WI38 (cell line): ENCODE results near the gene NFIC.
"Not testable (repeated sequence)": the region's sequence is repeated elsewhere in the genome, so short reads cannot be mapped to it uniquely, and the experiment has no call there.

Experiments
- H3K4me3 ChIP-seq: 2 replicates; pipeline ENCODE4 v1.5.1; 2011; ENCODE audit warnings: low read depth, mild to moderate bottlenecking, control low read depth, low read length
- CTCF ChIP-seq: IDR thresholded peaks from 2 replicates; pipeline ENCODE4 v1.5.1; 2012; ENCODE audit warnings: low read depth, mild to moderate bottlenecking, control low read depth, low read length

The NFIC gene

GRCh38 chr19:3333020-3333583 lies 33.3 kb upstream of the NFIC start:
- no peak for TF ChIP-seq CTCF

GRCh38 chr19:3333662-3334061 lies 32.7 kb upstream of the NFIC start:
- TF ChIP-seq CTCF = no peak
- H3K4me3 ChIP-seq = no peak overlapping the region

More at GRCh38 chr19:3333020-3333583, 33.3 kb upstream of the NFIC start:
- H3K4me3 ChIP-seq = no peak overlapping the region

- not testable (repeated sequence) for H3K4me3 ChIP-seq
Observed at GRCh38 chr19:3334749-3335430, 31.5 kb upstream of the NFIC start.

- H3K4me3 ChIP-seq = no peak overlapping the region
- no peak for TF ChIP-seq CTCF
Observed at GRCh38 chr19:3335431-3336350, 30.7 kb upstream of the NFIC start.

GRCh38 chr19:3336351-3336679 lies 30.1 kb upstream of the NFIC start:
- no peak overlapping the region for H3K4me3 ChIP-seq
- no peak for TF ChIP-seq CTCF

GRCh38 chr19:3336680-3337523 lies 29.5 kb upstream of the NFIC start:
- no peak for TF ChIP-seq CTCF
- no peak overlapping the region for H3K4me3 ChIP-seq

- TF ChIP-seq CTCF = no peak
- H3K4me3 ChIP-seq = no peak overlapping the region
Observed at GRCh38 chr19:3338541-3339181, 27.7 kb upstream of the NFIC start.
